CD1c-positive myeloid dendritic cell (primary cell): ENCODE data around the gene NUP35.

ENCODE experiments used
- DNase-seq: peaks from one replicate; pipeline ENCODE4 v3.0.0-alpha.2; 2016; ENCODE audit errors: extremely low spot score

Gene NUP35

DNA sequence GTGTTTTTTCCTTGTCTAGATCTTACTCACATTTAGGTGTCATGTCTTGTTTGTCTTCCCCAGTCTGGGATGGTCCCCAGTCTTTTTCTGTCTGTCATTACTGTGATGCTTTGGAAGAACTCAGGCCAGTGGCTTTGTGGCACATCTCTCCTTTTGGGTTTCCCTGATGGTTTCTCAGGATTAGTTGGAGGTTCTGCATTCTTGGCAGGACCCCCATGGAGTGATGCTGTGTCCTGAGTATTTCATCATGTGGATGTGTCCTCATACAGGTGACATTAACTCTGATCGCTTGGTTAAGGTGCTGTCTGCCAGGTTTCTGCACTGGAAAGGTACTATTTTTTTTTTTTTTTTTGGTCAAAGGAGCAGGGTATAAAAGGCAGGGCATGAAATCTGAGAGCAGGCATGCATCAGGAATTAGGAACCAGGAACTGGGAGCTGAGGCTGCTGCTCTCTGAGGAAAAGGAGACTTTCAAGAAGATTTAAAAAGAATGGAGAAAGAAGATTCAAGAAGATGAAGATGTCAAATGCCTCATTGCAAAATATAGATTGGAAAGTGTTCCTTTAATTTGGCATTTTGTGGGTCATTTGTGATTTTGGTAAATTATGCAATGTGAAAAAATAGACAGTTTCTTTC lies 85.3 kb downstream of the NUP35 start:
- DNase-seq = no peak
